Fibroblast of lung (primary cell): ENCODE data around the gene KCNK2. TPM values are rescaled to one million over a fixed set of nuclear protein-coding genes. Genes with fewer than 3 reads are reported as not detected.

Source experiments
- DNase-seq, 2 donors: peaks; one replicate each; pipeline versions ENCODE4 v3.0.0 to v3.0.0-alpha.2; 2010; ENCODE audit warnings: low read depth in 2 of 2
- H2AFZ ChIP-seq: 2 replicates; pipeline ENCODE4 v1.5.1; 2012; ENCODE audit warnings: low read length, control low read depth, inconsistent platforms
- H3K27ac ChIP-seq: 2 replicates; pipeline ENCODE4 v1.5.1; 2011; ENCODE audit warnings: low read length, control low read depth; ENCODE audit not compliant: insufficient read depth
- H3K27me3 ChIP-seq: 2 replicates; pipeline ENCODE4 v1.5.1; 2011; ENCODE audit warnings: mild to moderate bottlenecking, low read length; ENCODE audit not compliant: control insufficient read depth, insufficient read depth
- H3K36me3 ChIP-seq: 2 replicates; pipeline ENCODE4 v1.5.1; 2011; ENCODE audit warnings: low read length; ENCODE audit not compliant: control insufficient read depth, insufficient read depth
- H3K4me1 ChIP-seq: 2 replicates; pipeline ENCODE4 v1.5.1; 2011; ENCODE audit warnings: low read length; ENCODE audit not compliant: control insufficient read depth, insufficient read depth; ENCODE audit errors: extremely low read depth
- H3K4me2 ChIP-seq: 2 replicates; pipeline ENCODE4 v1.5.1; 2011; ENCODE audit warnings: low read length, control low read depth; ENCODE audit not compliant: insufficient read depth; ENCODE audit errors: extremely low read depth
- H3K4me3 ChIP-seq, 4 experiments: fragments of 200-600 bp in 1 of 4; sonication (generic) in 1 of 4; replicated peaks in 1 of 4; 2 replicates each; pipeline ENCODE4 v1.5.1; 2011 to 2016; ENCODE audit warnings: low read length in 4 of 4, low read depth in 3 of 4, mild to moderate bottlenecking in 3 of 4, control low read depth in 2 of 4, inconsistent platforms in 1 of 4, mixed read lengths in 1 of 4; ENCODE audit not compliant: insufficient read depth in 1 of 4; ENCODE audit errors: control extremely low read depth in 1 of 4
- H3K79me2 ChIP-seq: 2 replicates; pipeline ENCODE4 v1.5.1; 2012; ENCODE audit warnings: mild to moderate bottlenecking, low read length, inconsistent platforms; ENCODE audit not compliant: control insufficient read depth, insufficient read depth
- H3K9ac ChIP-seq: 2 replicates; pipeline ENCODE4 v1.5.1; 2011; ENCODE audit warnings: mild to moderate bottlenecking, low read length, control low read depth; ENCODE audit not compliant: insufficient read depth
- H3K9me3 ChIP-seq: 2 replicates; pipeline ENCODE4 v1.5.1; 2012; ENCODE audit warnings: low read depth, low read length; ENCODE audit not compliant: control insufficient read depth, insufficient read depth
- H4K20me1 ChIP-seq: 2 replicates; pipeline ENCODE4 v1.5.1; 2011; ENCODE audit warnings: low read length; ENCODE audit not compliant: control insufficient read depth, insufficient read depth; ENCODE audit errors: extremely low read depth
- EZH2 ChIP-seq: IDR thresholded peaks from 2 replicates; pipeline ENCODE4 v1.5.1; 2012; ENCODE audit warnings: low read length, control low read depth, mild to moderate bottlenecking; ENCODE audit errors: missing control alignments
- polyA plus RNA-seq, 2 donors: library from polyadenylated mRNA; depleted of rRNA in 1 of 2; stranded (reverse) in 1 of 2; unstranded in 1 of 2; fragments of >200 nt; gene quantifications; 2 replicates each; pipeline ENCODE4 v1.2.1, GENCODE V29; 2011 to 2012; ENCODE audit warnings: missing spikeins in 1 of 2
- total RNA-seq: library from RNA; depleted of rRNA; stranded (reverse); fragments of >200 nt; gene quantifications from 2 replicates; pipeline ENCODE4 v1.2.1, GENCODE V29; 2014
- TF ChIP-seq, protein P1 (sequence below), 2 donors: IDR thresholded peaks in 1 of 2; conservative IDR thresholded peaks in 1 of 2; 1 replicate in 1 of 2; 2 replicates in 1 of 2; pipeline ENCODE4 v1.5.1; 2011 to 2012; ENCODE audit warnings: low read length in 2 of 2, control low read depth in 1 of 2, inconsistent platforms in 1 of 2, low read depth in 1 of 2, mild to moderate bottlenecking in 1 of 2

KCNK2 gene
- total and polyA plus RNA-seq, 2 donors (not counting 1 experiment from before 2014, with no cell fraction given) = 6.4 to 25.6 TPM

DNA sequence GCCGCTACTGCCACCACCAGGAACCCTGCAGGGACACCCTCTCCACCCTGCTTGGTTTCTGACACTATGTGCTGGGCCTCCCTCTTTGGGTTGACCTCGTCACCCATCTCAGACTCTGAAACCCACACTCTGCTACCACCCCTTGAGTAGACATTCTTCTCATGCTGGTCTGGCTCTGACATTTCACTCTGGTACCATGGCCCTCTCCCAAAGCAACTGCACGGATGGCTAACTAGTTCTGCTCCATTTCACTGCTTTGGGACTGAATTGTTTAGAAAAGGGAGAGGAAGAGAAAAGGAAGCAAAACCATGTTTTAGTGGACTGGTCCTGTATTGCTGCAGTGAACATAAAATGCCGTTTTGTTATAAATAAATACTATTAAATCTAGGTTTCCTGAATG, 137.8 kb downstream of the KCNK2 start:
- no peaks in the 10 kb centered on the region for H4K20me1 ChIP-seq
- no peak overlapping the region for H3K9ac ChIP-seq
- no peaks in the 10 kb centered on the region for H3K27me3 ChIP-seq
- no peaks in the 10 kb centered on the region for H3K4me1 ChIP-seq
- TF ChIP-seq EZH2 = no peak
- TF ChIP-seq, protein P1, sequence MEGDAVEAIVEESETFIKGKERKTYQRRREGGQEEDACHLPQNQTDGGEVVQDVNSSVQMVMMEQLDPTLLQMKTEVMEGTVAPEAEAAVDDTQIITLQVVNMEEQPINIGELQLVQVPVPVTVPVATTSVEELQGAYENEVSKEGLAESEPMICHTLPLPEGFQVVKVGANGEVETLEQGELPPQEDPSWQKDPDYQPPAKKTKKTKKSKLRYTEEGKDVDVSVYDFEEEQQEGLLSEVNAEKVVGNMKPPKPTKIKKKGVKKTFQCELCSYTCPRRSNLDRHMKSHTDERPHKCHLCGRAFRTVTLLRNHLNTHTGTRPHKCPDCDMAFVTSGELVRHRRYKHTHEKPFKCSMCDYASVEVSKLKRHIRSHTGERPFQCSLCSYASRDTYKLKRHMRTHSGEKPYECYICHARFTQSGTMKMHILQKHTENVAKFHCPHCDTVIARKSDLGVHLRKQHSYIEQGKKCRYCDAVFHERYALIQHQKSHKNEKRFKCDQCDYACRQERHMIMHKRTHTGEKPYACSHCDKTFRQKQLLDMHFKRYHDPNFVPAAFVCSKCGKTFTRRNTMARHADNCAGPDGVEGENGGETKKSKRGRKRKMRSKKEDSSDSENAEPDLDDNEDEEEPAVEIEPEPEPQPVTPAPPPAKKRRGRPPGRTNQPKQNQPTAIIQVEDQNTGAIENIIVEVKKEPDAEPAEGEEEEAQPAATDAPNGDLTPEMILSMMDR (conservative IDR thresholded peaks at IDR 0.05 in 1 of 2, IDR thresholded peaks at IDR 0.05 in 1 of 2; ENCODE audit: low read depth in 1 of 2, low read length in 2 of 2) = no peak
- H3K79me2 ChIP-seq = no peaks in the 10 kb centered on the region
- no peak overlapping the region for H2AFZ ChIP-seq
- no peaks in the 10 kb centered on the region for H3K36me3 ChIP-seq
- H3K9me3 ChIP-seq = no peaks in the 10 kb centered on the region
- no peak overlapping the region for H3K27ac ChIP-seq
- H3K4me3 ChIP-seq = no peak overlapping the region
- H3K4me2 ChIP-seq = no peak overlapping the region
- no peak for DNase-seq

DNA sequence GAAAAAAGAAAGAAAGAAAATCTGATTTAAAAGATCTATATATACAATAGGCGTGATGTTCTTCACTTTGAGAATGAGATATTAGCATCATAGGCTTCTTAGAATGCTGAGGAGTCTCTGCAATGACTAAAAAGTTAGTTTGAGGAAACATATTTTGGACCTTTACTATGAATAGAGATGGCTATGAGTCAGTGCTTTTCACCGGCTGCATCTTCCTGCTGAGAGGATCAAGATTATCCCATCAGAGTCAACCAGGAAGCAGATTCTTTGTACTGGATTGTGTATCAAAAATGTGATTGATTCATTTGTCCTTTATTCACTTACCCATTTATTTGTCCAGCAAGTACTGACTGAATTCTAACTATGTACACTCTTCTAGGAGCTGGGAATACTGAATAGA, 144.2 kb downstream of the KCNK2 start:
- no peaks in the 10 kb centered on the region for H3K9me3 ChIP-seq
- TF ChIP-seq, protein P1 (conservative IDR thresholded peaks at IDR 0.05 in 1 of 2, IDR thresholded peaks at IDR 0.05 in 1 of 2; ENCODE audit: low read depth in 1 of 2, low read length in 2 of 2) = no peak
- TF ChIP-seq EZH2 = no peak
- H2AFZ ChIP-seq = no peak overlapping the region
- DNase-seq = peak in 1 of 2 donors; percentile 10
- H3K27me3 ChIP-seq = no peaks in the 10 kb centered on the region
- H3K27ac ChIP-seq = no peak overlapping the region
- H3K4me2 ChIP-seq = no peak overlapping the region
- no peak overlapping the region for H3K4me3 ChIP-seq
- no peak overlapping the region for H3K9ac ChIP-seq
- H3K79me2 ChIP-seq = no peaks in the 10 kb centered on the region
- H4K20me1 ChIP-seq = no peaks in the 10 kb centered on the region
- no peaks in the 10 kb centered on the region for H3K4me1 ChIP-seq
- no peaks in the 10 kb centered on the region for H3K36me3 ChIP-seq

DNA sequence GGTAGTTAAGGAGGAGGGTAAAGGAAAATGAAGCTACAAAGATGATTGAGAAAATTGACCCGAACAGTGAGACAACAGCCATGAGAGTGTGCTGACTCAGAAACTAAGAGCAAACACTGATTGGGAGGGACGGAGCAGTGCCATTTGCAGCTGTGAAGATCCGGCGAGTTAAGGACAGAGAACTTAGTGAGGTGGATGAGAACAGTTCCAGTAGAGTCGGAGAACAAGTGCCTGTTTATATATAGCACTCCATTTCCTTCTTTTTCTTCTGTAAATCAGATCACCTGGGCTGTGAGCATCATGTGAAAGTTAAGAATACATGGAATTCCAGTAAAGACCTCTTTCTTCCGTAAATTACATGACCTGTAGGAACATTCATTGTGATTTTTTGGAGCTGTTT, 145.7 kb downstream of the KCNK2 start:
- H4K20me1 ChIP-seq = no peaks in the 10 kb centered on the region
- no peaks in the 10 kb centered on the region for H3K27me3 ChIP-seq
- H3K4me1 ChIP-seq = no peaks in the 10 kb centered on the region
- H3K4me2 ChIP-seq = no peak overlapping the region
- no peaks in the 10 kb centered on the region for H3K36me3 ChIP-seq
- H3K9ac ChIP-seq = no peak overlapping the region
- TF ChIP-seq EZH2 = no peak
- TF ChIP-seq, protein P1 (conservative IDR thresholded peaks at IDR 0.05 in 1 of 2, IDR thresholded peaks at IDR 0.05 in 1 of 2; ENCODE audit: low read depth in 1 of 2, low read length in 2 of 2) = no peak
- no peaks in the 10 kb centered on the region for H3K9me3 ChIP-seq
- no peak overlapping the region for H3K27ac ChIP-seq
- H3K4me3 ChIP-seq = no peak overlapping the region
- H3K79me2 ChIP-seq = no peaks in the 10 kb centered on the region
- no peak overlapping the region for H2AFZ ChIP-seq
- no peak for DNase-seq
